ENCODE data around the gene BDKRB2.

The BDKRB2 gene

DNA sequence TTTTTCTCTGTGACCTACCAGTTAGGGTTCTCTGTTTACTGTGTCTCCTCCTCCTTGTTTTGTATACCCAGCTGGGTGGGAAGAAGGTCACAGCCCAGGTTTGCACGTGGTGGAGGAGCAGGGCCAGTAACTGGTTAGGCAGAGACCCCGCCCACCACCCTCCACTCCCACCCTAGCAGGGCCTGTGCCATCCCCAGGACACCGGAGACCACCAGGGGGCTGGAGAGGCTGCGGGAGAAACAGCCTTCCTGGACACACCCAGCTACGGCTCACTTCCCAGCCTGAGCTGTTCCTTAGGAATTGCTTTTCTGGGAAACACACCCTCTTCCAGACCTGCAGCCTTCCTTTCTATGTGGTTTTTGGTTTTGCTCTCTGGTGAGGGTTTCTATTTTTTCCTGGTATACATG is 21.1 kb downstream of the BDKRB2 start:
- in situ Hi-C loops (cut with MboI; ENCODE audit: low sequenced_read_pairs, unreplicated experiment), result no loop called here
- no peak for DNase-seq (ENCODE audit: low spot score)

DNA sequence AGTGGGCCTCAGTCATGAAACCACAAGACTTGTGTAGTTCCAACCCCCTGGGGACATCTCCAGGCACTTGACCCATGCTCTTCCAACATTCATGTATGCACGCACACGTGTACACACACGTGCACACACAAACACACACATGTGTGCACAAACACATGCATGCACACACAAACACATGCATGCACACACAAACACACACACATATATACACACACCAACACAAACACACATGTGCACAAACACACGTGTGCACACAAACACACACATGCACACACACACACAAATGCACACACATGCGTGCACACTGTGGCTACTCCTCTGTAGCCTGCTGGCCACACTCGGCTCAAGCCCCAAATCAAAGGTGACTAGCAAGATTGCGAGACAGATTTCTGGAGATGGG is 22.8 kb downstream of the BDKRB2 start:
- no peak for DNase-seq (ENCODE audit: low spot score)
- TF ChIP-seq, protein P1, sequence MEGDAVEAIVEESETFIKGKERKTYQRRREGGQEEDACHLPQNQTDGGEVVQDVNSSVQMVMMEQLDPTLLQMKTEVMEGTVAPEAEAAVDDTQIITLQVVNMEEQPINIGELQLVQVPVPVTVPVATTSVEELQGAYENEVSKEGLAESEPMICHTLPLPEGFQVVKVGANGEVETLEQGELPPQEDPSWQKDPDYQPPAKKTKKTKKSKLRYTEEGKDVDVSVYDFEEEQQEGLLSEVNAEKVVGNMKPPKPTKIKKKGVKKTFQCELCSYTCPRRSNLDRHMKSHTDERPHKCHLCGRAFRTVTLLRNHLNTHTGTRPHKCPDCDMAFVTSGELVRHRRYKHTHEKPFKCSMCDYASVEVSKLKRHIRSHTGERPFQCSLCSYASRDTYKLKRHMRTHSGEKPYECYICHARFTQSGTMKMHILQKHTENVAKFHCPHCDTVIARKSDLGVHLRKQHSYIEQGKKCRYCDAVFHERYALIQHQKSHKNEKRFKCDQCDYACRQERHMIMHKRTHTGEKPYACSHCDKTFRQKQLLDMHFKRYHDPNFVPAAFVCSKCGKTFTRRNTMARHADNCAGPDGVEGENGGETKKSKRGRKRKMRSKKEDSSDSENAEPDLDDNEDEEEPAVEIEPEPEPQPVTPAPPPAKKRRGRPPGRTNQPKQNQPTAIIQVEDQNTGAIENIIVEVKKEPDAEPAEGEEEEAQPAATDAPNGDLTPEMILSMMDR (IDR thresholded peaks at IDR 0.05; ENCODE audit: borderline replicate concordance, control extremely low read depth, extremely low read depth, insufficient read depth, missing control alignments), result no peak
- in situ Hi-C loops (cut with MboI; ENCODE audit: low sequenced_read_pairs, unreplicated experiment), result no loop called here

More for the DNA sequence above, 21.1 kb downstream of the BDKRB2 start:
- TF ChIP-seq, protein P1 (IDR thresholded peaks at IDR 0.05; ENCODE audit: borderline replicate concordance, control extremely low read depth, extremely low read depth, insufficient read depth, missing control alignments), result no peak

DNA sequence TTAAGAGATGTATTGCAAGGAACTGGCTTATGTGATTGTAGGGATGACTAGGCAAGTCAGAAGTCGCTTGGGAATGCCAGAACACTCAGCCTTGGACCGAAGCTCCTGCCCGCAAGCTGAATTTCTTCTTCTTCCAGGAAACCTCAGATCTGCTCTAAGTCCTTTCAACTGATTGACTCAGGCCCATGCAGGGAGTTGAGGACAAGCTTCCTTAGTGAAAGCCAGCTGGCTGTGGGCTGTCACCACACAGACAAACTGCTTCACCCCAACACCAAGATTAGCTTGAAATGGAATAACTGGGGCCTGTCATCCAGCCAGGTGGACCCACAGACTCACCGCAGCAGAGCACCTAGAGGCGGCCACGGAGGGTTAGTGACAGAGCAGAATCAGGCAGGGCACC is 24.7 kb downstream of the BDKRB2 start:
- TF ChIP-seq, protein P1 (IDR thresholded peaks at IDR 0.05; ENCODE audit: borderline replicate concordance, control extremely low read depth, extremely low read depth, insufficient read depth, missing control alignments), result no peak
- in situ Hi-C loops (cut with MboI; ENCODE audit: low sequenced_read_pairs, unreplicated experiment), result no loop called here
- no peak for DNase-seq (ENCODE audit: low spot score)

DNA sequence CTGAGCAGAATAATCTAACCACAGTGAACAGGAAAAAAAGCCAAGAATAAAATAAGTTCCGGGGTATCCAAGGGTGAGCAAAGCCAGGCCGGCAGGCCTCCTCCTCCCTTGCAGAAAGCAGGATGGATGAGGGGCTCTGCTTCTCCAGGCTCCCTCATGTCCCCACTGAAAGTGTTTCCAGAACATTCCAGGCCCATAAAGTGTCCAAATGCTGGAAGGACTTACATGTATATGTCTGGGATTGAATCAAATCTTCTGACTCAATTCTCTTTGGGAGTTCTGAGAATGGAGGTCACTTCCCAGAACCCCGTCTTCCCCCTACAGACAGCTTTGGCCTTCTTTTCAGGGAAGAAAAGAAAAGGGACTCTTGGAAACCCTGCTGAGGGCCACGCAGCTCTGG is 26.4 kb downstream of the BDKRB2 start:
- in situ Hi-C loops (cut with MboI; ENCODE audit: low sequenced_read_pairs, unreplicated experiment), result no loop called here
- no peak for DNase-seq (ENCODE audit: low spot score)
- TF ChIP-seq, protein P1 (IDR thresholded peaks at IDR 0.05; ENCODE audit: borderline replicate concordance, control extremely low read depth, extremely low read depth, insufficient read depth, missing control alignments), result no peak

DNA sequence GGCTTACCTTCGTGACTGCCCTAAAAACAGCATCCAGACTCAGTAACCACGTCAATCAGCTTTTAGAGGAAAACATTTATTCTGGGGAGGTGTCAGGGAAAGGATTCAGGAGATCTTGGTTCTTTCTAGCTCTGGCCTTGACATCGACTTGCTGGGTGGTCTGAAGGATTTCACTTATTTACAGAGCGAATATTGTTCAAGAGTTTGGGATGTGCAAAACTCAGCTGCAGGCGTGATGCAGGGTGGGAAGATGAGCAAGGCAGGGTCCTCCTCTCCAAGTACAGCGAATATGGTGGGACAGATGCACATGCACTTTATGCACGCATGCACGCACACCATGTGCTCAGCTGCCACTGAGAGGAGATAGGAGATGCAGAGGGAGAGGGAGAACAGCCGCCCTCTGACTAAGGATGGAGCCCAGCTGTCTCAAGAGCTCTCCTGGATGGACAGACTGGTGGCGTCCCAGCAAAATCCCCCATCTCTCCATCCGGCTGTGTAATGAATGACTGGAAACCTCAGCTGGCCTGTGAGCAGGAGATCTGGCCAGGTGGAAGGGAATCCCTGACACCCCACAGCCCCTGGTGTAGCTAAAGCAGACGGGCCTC is 27.0 kb downstream of the BDKRB2 start:
- no peak for DNase-seq (ENCODE audit: low spot score)
- TF ChIP-seq, protein P1 (IDR thresholded peaks at IDR 0.05; ENCODE audit: borderline replicate concordance, control extremely low read depth, extremely low read depth, insufficient read depth, missing control alignments), result no peak
- in situ Hi-C loops (cut with MboI; ENCODE audit: low sequenced_read_pairs, unreplicated experiment), result no loop called here

DNA sequence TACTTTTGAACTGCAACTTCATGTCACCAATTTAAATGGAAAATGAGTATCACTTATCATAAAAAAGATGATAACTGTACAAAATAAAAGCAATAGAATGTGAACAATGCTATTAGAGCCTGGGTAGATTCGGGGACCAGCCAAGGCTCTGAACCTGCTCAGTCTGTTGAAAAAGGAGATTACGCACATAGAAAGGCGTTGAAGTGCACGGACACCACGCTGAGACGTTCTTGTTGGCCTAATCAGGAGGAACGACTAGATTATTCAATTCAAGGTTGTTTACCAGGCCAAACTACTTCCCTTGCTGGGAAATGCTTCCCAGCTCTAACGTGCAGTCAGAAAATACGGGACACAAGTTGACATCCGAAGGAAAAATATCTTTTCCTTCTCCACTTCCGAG is 27.9 kb downstream of the BDKRB2 start:
- in situ Hi-C loops (cut with MboI; ENCODE audit: low sequenced_read_pairs, unreplicated experiment), result no loop called here
- no peak for DNase-seq (ENCODE audit: low spot score)
- TF ChIP-seq, protein P1 (IDR thresholded peaks at IDR 0.05; ENCODE audit: borderline replicate concordance, control extremely low read depth, extremely low read depth, insufficient read depth, missing control alignments), result no peak
